Lower leg skin (tissue), 3 donors: ENCODE data around the gene C12orf43.

Source experiments
- POLR2A ChIP-seq, 2 donors: fragments of 450-650 bp; IDR thresholded peaks; one replicate each; pipeline ENCODE4 v1.6.1; 2016 to 2017; ENCODE audit warnings: antibody characterized with exemption in 2 of 2, mild to moderate bottlenecking in 1 of 2, moderate library complexity in 1 of 2
- TF ChIP-seq, protein P1 (sequence below), 3 donors: fragments of 450-650 bp; IDR thresholded peaks; one replicate each; pipeline ENCODE4 v1.5.1; 2016; ENCODE audit warnings: antibody characterized with exemption in 3 of 3, mild to moderate bottlenecking in 3 of 3, moderate library complexity in 2 of 3

DNA sequence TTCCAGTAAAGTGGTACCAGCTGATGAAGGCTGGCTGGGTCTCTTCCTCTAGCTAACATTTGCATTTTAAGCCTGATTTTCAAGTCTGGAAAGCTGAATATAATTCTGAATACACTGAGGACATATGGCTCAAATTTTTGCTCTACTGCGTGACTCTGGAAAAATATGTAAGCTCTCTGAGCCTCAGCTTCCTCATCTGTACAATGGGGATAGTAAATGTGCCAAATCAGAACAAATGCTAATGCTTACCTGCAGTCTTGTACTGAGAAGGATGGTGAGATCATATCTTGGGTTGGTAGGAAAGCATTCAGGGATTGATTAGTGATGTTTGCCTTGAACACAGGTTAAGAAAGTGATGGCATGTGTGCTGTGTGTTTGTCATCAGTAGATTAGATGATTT lies 23.3 kb downstream of the C12orf43 start:
- no peak for TF ChIP-seq POLR2A (IDR thresholded peaks at IDR 0.05)
- TF ChIP-seq, protein P1, sequence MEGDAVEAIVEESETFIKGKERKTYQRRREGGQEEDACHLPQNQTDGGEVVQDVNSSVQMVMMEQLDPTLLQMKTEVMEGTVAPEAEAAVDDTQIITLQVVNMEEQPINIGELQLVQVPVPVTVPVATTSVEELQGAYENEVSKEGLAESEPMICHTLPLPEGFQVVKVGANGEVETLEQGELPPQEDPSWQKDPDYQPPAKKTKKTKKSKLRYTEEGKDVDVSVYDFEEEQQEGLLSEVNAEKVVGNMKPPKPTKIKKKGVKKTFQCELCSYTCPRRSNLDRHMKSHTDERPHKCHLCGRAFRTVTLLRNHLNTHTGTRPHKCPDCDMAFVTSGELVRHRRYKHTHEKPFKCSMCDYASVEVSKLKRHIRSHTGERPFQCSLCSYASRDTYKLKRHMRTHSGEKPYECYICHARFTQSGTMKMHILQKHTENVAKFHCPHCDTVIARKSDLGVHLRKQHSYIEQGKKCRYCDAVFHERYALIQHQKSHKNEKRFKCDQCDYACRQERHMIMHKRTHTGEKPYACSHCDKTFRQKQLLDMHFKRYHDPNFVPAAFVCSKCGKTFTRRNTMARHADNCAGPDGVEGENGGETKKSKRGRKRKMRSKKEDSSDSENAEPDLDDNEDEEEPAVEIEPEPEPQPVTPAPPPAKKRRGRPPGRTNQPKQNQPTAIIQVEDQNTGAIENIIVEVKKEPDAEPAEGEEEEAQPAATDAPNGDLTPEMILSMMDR (IDR thresholded peaks at IDR 0.05): no peak
